HG02763 (cell line): ENCODE measurements around the gene MSH3.
"Not testable (repeated sequence)": the region's sequence is repeated elsewhere in the genome, so short reads cannot be mapped to it uniquely, and the experiment has no call there.

Experiments
- ATAC-seq: cut with Tn5 transposase; IDR thresholded peaks from one replicate; pipeline ENCODE4 v1.9.1; 2021; ENCODE audit warnings: mild to moderate bottlenecking, moderate library complexity; ENCODE audit not compliant: unreplicated experiment

The MSH3 gene

GRCh38 chr5:80705216-80705769 lies 50.8 kb downstream of the MSH3 start:
- no peak for ATAC-seq

GRCh38 chr5:80705801-80706200 lies 51.3 kb downstream of the MSH3 start:
- ATAC-seq, result no peak

- no peak for ATAC-seq
These were observed 52.5 kb downstream of the MSH3 start for GRCh38 chr5:80706835-80707447.

- no peak for ATAC-seq
These were observed 53.2 kb downstream of the MSH3 start for GRCh38 chr5:80707645-80708044.

- no peak for ATAC-seq
These were observed 56.8 kb downstream of the MSH3 start for GRCh38 chr5:80711216-80711615.

GRCh38 chr5:80711938-80712337 lies 57.5 kb downstream of the MSH3 start:
- no peak for ATAC-seq

GRCh38 chr5:80712919-80713318 lies 58.5 kb downstream of the MSH3 start:
- no peak for ATAC-seq

- ATAC-seq, result no peak
These were observed 59.2 kb downstream of the MSH3 start for GRCh38 chr5:80713631-80714030.

GRCh38 chr5:80714570-80715298 lies 60.3 kb downstream of the MSH3 start:
- no peak for ATAC-seq

- no peak for ATAC-seq
These were observed 61.4 kb downstream of the MSH3 start for GRCh38 chr5:80715887-80716286.

GRCh38 chr5:80720181-80720580 lies 65.7 kb downstream of the MSH3 start:
- ATAC-seq, result no peak

- no peak for ATAC-seq
These were observed 68.5 kb downstream of the MSH3 start for GRCh38 chr5:80722916-80723315.

GRCh38 chr5:80725446-80725845 lies 71.0 kb downstream of the MSH3 start:
- no peak for ATAC-seq

- no peak for ATAC-seq
These were observed 82.3 kb downstream of the MSH3 start for GRCh38 chr5:80736730-80737129.

- ATAC-seq, result no peak
These were observed 84.0 kb downstream of the MSH3 start for GRCh38 chr5:80738466-80738865.

- ATAC-seq, result no peak
These were observed 84.6 kb downstream of the MSH3 start for GRCh38 chr5:80739057-80739456.

GRCh38 chr5:80739496-80739895 lies 85.0 kb downstream of the MSH3 start:
- no peak for ATAC-seq

- no peak for ATAC-seq
These were observed 85.4 kb downstream of the MSH3 start for GRCh38 chr5:80739898-80740297.

- not testable (repeated sequence) for ATAC-seq
These were observed 86.0 kb downstream of the MSH3 start for GRCh38 chr5:80740488-80740887.

- ATAC-seq, result no peak
These were observed 86.5 kb downstream of the MSH3 start for GRCh38 chr5:80740999-80741398.

- no peak for ATAC-seq
These were observed 89.7 kb downstream of the MSH3 start for GRCh38 chr5:80744149-80744548.

GRCh38 chr5:80745490-80745889 lies 91.0 kb downstream of the MSH3 start:
- no peak for ATAC-seq
